Activated naive CD4-positive, alpha-beta T cell treated with anti-CD3 and anti-CD28 coated beads, Interleukin-2, amount 50 U/mL, for 24 hours (primary cell): ENCODE measurements around the gene SGMS1.
"Not testable (repeated sequence)": the region's sequence is repeated elsewhere in the genome, so short reads cannot be mapped to it uniquely, and the experiment has no call there.

Experiments used
- H3K27ac Mint-ChIP-seq: one replicate; pipeline ENCODE4 v1.8.0; 2021; ENCODE audit warnings: mild to moderate bottlenecking, mixed read lengths
- H3K27me3 Mint-ChIP-seq: one replicate; pipeline ENCODE4 v1.8.0; 2021; ENCODE audit warnings: mixed read lengths
- H3K36me3 Mint-ChIP-seq: one replicate; pipeline ENCODE4 v1.8.0; 2021; ENCODE audit warnings: mixed read lengths
- H3K4me1 Mint-ChIP-seq: one replicate; pipeline ENCODE4 v1.8.0; 2021; ENCODE audit warnings: mixed read lengths
- H3K4me3 Mint-ChIP-seq: one replicate; pipeline ENCODE4 v1.8.0; 2021; ENCODE audit warnings: mild to moderate bottlenecking, mixed read lengths
- H3K9me3 Mint-ChIP-seq: one replicate; pipeline ENCODE4 v1.8.0; 2021; ENCODE audit warnings: mixed read lengths

Gene SGMS1

GRCh38 chr10:50648089-50648934, 24.6 kb upstream of the SGMS1 start:
- H3K4me3 Mint-ChIP-seq = no peak overlapping the region
- H3K36me3 Mint-ChIP-seq = no peaks in the 10 kb centered on the region
- peaks cover 10% of the 10 kb centered on the region for H3K4me1 Mint-ChIP-seq
- H3K27me3 Mint-ChIP-seq = no peaks in the 10 kb centered on the region
- no peak overlapping the region for H3K27ac Mint-ChIP-seq
- no peaks in the 10 kb centered on the region for H3K9me3 Mint-ChIP-seq

- H3K27me3 Mint-ChIP-seq, H3K27ac Mint-ChIP-seq: not testable (repeated sequence)
These were observed 23.6 kb upstream of the SGMS1 start for GRCh38 chr10:50647350-50647749.

GRCh38 chr10:50645236-50645635, 21.5 kb upstream of the SGMS1 start:
- Mint-ChIP-seq H3K36me3 (no peaks in the 10 kb centered on the region), H3K4me1 (no peaks in the 10 kb centered on the region), H3K27ac (no peak overlapping the region), H3K9me3 (no peaks in the 10 kb centered on the region), H3K4me3 (no peak overlapping the region), H3K27me3 (no peaks in the 10 kb centered on the region)

More at GRCh38 chr10:50647350-50647749, 23.6 kb upstream of the SGMS1 start:
- H3K36me3 Mint-ChIP-seq, H3K4me3 Mint-ChIP-seq, H3K9me3 Mint-ChIP-seq, H3K4me1 Mint-ChIP-seq: not testable (repeated sequence)

GRCh38 chr10:50641626-50642025, 17.9 kb upstream of the SGMS1 start:
- Mint-ChIP-seq H3K4me3 (no peak overlapping the region), H3K27me3 (no peaks in the 10 kb centered on the region), H3K36me3 (no peaks in the 10 kb centered on the region), H3K4me1 (peaks cover 15% of the 10 kb centered on the region), H3K27ac (no peak overlapping the region), H3K9me3 (no peaks in the 10 kb centered on the region)

- H3K27me3 Mint-ChIP-seq = no peaks in the 10 kb centered on the region
- peaks cover 28% of the 10 kb centered on the region for H3K4me1 Mint-ChIP-seq
- no peaks in the 10 kb centered on the region for H3K36me3 Mint-ChIP-seq
- no peak overlapping the region for H3K27ac Mint-ChIP-seq
- H3K9me3 Mint-ChIP-seq = no peaks in the 10 kb centered on the region
- no peak overlapping the region for H3K4me3 Mint-ChIP-seq
These were observed 16.5 kb upstream of the SGMS1 start for GRCh38 chr10:50640238-50640637.

- Mint-ChIP-seq H3K9me3 (no peaks in the 10 kb centered on the region), H3K27ac (peak overlapping the region; percentile 88), H3K27me3 (no peaks in the 10 kb centered on the region), H3K4me3 (peak overlapping the region; percentile 81), H3K4me1 (peaks cover 37% of the 10 kb centered on the region), H3K36me3 (no peaks in the 10 kb centered on the region)
These were observed 13.1 kb upstream of the SGMS1 start for GRCh38 chr10:50636618-50637579.

- H3K4me1 Mint-ChIP-seq = peaks cover 37% of the 10 kb centered on the region
- no peaks in the 10 kb centered on the region for H3K9me3 Mint-ChIP-seq
- H3K36me3 Mint-ChIP-seq = no peaks in the 10 kb centered on the region
- peak overlapping the region; percentile 4 for H3K4me3 Mint-ChIP-seq
- no peak overlapping the region for H3K27ac Mint-ChIP-seq
- H3K27me3 Mint-ChIP-seq = no peaks in the 10 kb centered on the region
These were observed 11.5 kb upstream of the SGMS1 start for GRCh38 chr10:50635286-50635685.

GRCh38 chr10:50634479-50634878, 10.7 kb upstream of the SGMS1 start:
- H3K27me3 Mint-ChIP-seq = no peaks in the 10 kb centered on the region
- peaks cover 37% of the 10 kb centered on the region for H3K4me1 Mint-ChIP-seq
- no peak overlapping the region for H3K4me3 Mint-ChIP-seq

GRCh38 chr10:50631052-50631451, 7.3 kb upstream of the SGMS1 start:
- H3K27ac Mint-ChIP-seq = no peak overlapping the region
- peaks cover 17% of the 10 kb centered on the region for H3K4me1 Mint-ChIP-seq
- H3K9me3 Mint-ChIP-seq = no peaks in the 10 kb centered on the region
- H3K36me3 Mint-ChIP-seq = peaks cover 2% of the 10 kb centered on the region
- H3K27me3 Mint-ChIP-seq = no peaks in the 10 kb centered on the region
- no peak overlapping the region for H3K4me3 Mint-ChIP-seq

More at GRCh38 chr10:50634479-50634878, 10.7 kb upstream of the SGMS1 start:
- peaks cover 2% of the 10 kb centered on the region for H3K36me3 Mint-ChIP-seq
- no peak overlapping the region for H3K27ac Mint-ChIP-seq
- H3K9me3 Mint-ChIP-seq = no peaks in the 10 kb centered on the region

- H3K27me3 Mint-ChIP-seq = no peaks in the 10 kb centered on the region
- peaks cover 2% of the 10 kb centered on the region for H3K36me3 Mint-ChIP-seq
- H3K9me3 Mint-ChIP-seq = no peaks in the 10 kb centered on the region
- H3K27ac Mint-ChIP-seq = peak overlapping the region; percentile 69
- peaks cover 14% of the 10 kb centered on the region for H3K4me1 Mint-ChIP-seq
- H3K4me3 Mint-ChIP-seq = no peak overlapping the region
These were observed 5.9 kb upstream of the SGMS1 start for GRCh38 chr10:50629495-50630122.

- Mint-ChIP-seq H3K4me3 (no peak overlapping the region), H3K27ac (no peak overlapping the region)
These were observed 4.1 kb upstream of the SGMS1 start for GRCh38 chr10:50627896-50628295.

GRCh38 chr10:50627443-50627842, 3.7 kb upstream of the SGMS1 start:
- no peak overlapping the region for H3K4me3 Mint-ChIP-seq

More at GRCh38 chr10:50627896-50628295, 4.1 kb upstream of the SGMS1 start:
- H3K36me3 Mint-ChIP-seq = peaks cover 2% of the 10 kb centered on the region
- H3K9me3 Mint-ChIP-seq = no peaks in the 10 kb centered on the region
- H3K27me3 Mint-ChIP-seq = no peaks in the 10 kb centered on the region
- H3K4me1 Mint-ChIP-seq = peaks cover 8% of the 10 kb centered on the region

GRCh38 chr10:50625649-50626132, 1.9 kb upstream of the SGMS1 start:
- Mint-ChIP-seq H3K9me3 (no peaks in the 10 kb centered on the region), H3K27ac (peak overlapping the region; percentile 94), H3K4me1 (peaks cover 27% of the 10 kb centered on the region), H3K36me3 (peaks cover 2% of the 10 kb centered on the region), H3K27me3 (no peaks in the 10 kb centered on the region), H3K4me3 (peak overlapping the region; percentile 92)

More at GRCh38 chr10:50627443-50627842, 3.7 kb upstream of the SGMS1 start:
- Mint-ChIP-seq H3K27ac (peak overlapping the region; percentile 49), H3K4me1 (peaks cover 9% of the 10 kb centered on the region), H3K27me3 (no peaks in the 10 kb centered on the region), H3K9me3 (no peaks in the 10 kb centered on the region), H3K36me3 (peaks cover 2% of the 10 kb centered on the region)

- peak overlapping the region; percentile 94 for H3K27ac Mint-ChIP-seq
- no peaks in the 10 kb centered on the region for H3K9me3 Mint-ChIP-seq
- peak overlapping the region; percentile 92 for H3K4me3 Mint-ChIP-seq
- H3K4me1 Mint-ChIP-seq = peaks cover 34% of the 10 kb centered on the region
- H3K36me3 Mint-ChIP-seq = peaks cover 2% of the 10 kb centered on the region
- H3K27me3 Mint-ChIP-seq = no peaks in the 10 kb centered on the region
These were observed 1.2 kb upstream of the SGMS1 start for GRCh38 chr10:50624866-50625501.

GRCh38 chr10:50624413-50624865, 683 bp upstream of the SGMS1 start:
- Mint-ChIP-seq H3K36me3 (no peaks in the 10 kb centered on the region), H3K27ac (peak overlapping the region; percentile 97), H3K27me3 (no peaks in the 10 kb centered on the region), H3K4me3 (peak overlapping the region; percentile 98), H3K4me1 (peaks cover 40% of the 10 kb centered on the region), H3K9me3 (no peaks in the 10 kb centered on the region)
